ENCODE measurements around the gene SEL1L. TPM values are rescaled to one million over a fixed set of nuclear protein-coding genes. Genes with fewer than 3 reads are reported as not detected.

Gene SEL1L
- total and polyA plus RNA-seq, 2 experiments from 2014 or later = 20.6 to 22.6 TPM

DNA sequence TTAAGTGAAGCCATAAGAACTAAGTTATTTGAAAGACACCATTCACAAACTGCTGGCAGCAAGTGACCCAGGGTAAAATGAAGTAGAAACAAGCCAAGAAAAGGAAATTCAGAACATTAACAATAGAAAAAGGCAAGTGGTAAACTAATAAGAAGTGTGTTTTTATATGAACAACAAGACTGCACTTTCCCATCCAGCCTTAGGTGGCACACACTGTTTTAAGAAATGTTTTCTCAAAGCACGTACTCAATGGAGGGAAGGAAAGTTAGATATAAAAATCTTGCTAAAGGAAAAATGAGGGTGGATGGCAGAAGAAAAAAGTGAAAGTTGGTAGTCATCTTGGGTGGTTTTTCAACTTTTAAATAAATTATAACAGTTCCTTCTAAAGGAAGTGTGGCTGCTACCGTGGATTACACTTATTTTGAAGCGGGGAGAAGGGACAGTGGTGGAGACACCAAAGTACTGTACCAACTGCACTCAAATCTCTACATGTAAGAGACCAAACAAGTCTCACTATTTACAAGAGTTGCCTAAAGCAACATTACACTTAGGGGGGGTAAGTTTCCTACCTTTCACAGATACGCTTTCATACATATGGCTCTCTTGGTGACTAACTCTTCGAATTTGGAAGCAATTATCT is 58.8 kb downstream of the SEL1L start (continued):
- TF ChIP-seq EZH2 (IDR thresholded peaks at IDR 0.05; ENCODE audit: low read depth, unreplicated experiment) = no peak
- TF ChIP-seq, protein P1, sequence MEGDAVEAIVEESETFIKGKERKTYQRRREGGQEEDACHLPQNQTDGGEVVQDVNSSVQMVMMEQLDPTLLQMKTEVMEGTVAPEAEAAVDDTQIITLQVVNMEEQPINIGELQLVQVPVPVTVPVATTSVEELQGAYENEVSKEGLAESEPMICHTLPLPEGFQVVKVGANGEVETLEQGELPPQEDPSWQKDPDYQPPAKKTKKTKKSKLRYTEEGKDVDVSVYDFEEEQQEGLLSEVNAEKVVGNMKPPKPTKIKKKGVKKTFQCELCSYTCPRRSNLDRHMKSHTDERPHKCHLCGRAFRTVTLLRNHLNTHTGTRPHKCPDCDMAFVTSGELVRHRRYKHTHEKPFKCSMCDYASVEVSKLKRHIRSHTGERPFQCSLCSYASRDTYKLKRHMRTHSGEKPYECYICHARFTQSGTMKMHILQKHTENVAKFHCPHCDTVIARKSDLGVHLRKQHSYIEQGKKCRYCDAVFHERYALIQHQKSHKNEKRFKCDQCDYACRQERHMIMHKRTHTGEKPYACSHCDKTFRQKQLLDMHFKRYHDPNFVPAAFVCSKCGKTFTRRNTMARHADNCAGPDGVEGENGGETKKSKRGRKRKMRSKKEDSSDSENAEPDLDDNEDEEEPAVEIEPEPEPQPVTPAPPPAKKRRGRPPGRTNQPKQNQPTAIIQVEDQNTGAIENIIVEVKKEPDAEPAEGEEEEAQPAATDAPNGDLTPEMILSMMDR (conservative IDR thresholded peaks at IDR 0.05; ENCODE audit: low read depth in 2 of 2) = no peak

DNA sequence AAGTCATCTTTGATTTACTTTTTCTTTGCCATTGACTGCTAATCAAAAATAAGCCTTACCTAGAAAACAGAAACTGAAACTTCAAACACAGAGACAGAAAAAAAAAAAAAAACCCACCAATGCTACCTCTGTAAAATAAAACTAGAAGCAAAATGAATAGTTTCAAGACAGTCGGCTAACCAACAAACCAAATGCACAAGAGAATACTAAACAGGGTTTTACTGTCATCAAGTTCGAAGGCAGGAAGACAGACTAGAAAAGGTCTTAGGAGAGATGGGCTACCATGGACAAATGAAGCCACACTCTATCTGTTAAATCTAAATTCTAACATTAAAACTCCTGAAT is 59.5 kb downstream of the SEL1L start:
- Mint-ChIP-seq H3K36me3 (ENCODE audit: low read depth) (peaks cover 16% of the 10 kb centered on the region; the same call in 2 of the 3 replicates), H3K9me3 (no peaks in the 10 kb centered on the region), H3K27ac (no peak overlapping the region), H3K4me3 (no peak overlapping the region), H3K4me1 (peaks cover 6% of the 10 kb centered on the region; the same call in 2 of the 3 replicates), H3K27me3 (ENCODE audit: insufficient read depth, low read depth, poor library complexity) (peaks cover 2% of the 10 kb centered on the region)
- Histone ChIP-seq H3K4me3 (no peak overlapping the region), H3K4me2 (no peak overlapping the region), H3K79me2 (replicated peaks; ENCODE audit: insufficient read depth) (no peaks in the 10 kb centered on the region), H3K27ac (ENCODE audit: low read depth) (no peak overlapping the region), H3K27me3 (ENCODE audit: insufficient read depth) (no peaks in the 10 kb centered on the region), H3K4me1 (ENCODE audit: insufficient read depth) (no peaks in the 10 kb centered on the region), H3K36me3 (ENCODE audit: insufficient read depth) (peaks cover 16% of the 10 kb centered on the region; the same call in 1 of the 2 replicates), H2AFZ (no peak overlapping the region), H3K9me2 (ENCODE audit: insufficient read depth) (no peaks in the 10 kb centered on the region), H4K20me1 (replicated peaks; ENCODE audit: insufficient read depth) (no peaks in the 10 kb centered on the region), H3F3A (replicated peaks; ENCODE audit: low read depth) (no peaks in the 10 kb centered on the region)
- no peak for DNase-seq (ENCODE audit: low spot score)
- no peak for ATAC-seq
- TF ChIP-seq NANOG (IDR thresholded peaks at IDR 0.05; ENCODE audit: borderline replicate concordance) (no peak), EZH2 (IDR thresholded peaks at IDR 0.05; ENCODE audit: low read depth, unreplicated experiment) (no peak), CREB1 (CRISPR knock-in tag; IDR thresholded peaks at IDR 0.05; ENCODE audit: low read depth) (no peak), ZNF114 (CRISPR knock-in tag; IDR thresholded peaks at IDR 0.05) (no peak), STAT1 (IDR thresholded peaks at IDR 0.05; ENCODE audit: unreplicated experiment) (no peak), ETS1 (IDR thresholded peaks at IDR 0.05) (no peak), JUNB (IDR thresholded peaks at IDR 0.05; ENCODE audit: unreplicated experiment) (no peak), ZNF331 (CRISPR knock-in tag; IDR thresholded peaks at IDR 0.05; ENCODE audit: low read depth) (no peak), EZH2phosphoT487 (IDR thresholded peaks at IDR 0.05; ENCODE audit: unreplicated experiment) (no peak), POLR2AphosphoS5 (IDR thresholded peaks at IDR 0.05; ENCODE audit: low read depth) (no peak), ZNF462 (CRISPR knock-in tag; IDR thresholded peaks at IDR 0.05) (no peak)
- TF ChIP-seq, protein P1 (conservative IDR thresholded peaks at IDR 0.05; ENCODE audit: low read depth in 2 of 2) = no peak
